Measurements from ENCODE around the gene TEKT3.

DNA sequence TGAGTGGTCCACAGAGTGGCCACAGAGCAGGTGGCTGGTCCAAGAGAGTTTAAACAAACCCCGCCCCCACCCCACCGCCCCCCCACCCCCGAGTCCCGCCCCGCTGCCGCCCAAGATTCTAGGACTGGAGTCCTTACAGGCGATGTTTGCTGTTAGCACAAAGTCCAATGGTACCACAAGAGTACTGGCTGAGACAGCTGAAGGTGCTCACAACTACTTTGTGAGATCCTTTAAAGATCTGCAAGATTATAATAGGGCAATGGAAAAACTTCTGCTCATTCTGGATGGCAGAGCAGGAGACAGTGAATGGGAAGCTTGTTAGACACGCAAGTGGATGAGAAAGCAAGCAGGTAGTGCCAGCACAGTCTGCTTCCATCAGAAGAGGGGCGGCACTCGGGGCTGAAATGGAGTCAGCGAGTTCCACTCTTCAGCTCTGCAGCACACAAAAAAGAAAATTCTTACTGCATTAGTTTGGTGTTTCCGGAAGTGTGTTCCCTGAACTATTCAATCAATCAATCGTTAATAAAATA, 4.7 kb upstream of the TEKT3 start:
- TF ChIP-seq, protein P1, sequence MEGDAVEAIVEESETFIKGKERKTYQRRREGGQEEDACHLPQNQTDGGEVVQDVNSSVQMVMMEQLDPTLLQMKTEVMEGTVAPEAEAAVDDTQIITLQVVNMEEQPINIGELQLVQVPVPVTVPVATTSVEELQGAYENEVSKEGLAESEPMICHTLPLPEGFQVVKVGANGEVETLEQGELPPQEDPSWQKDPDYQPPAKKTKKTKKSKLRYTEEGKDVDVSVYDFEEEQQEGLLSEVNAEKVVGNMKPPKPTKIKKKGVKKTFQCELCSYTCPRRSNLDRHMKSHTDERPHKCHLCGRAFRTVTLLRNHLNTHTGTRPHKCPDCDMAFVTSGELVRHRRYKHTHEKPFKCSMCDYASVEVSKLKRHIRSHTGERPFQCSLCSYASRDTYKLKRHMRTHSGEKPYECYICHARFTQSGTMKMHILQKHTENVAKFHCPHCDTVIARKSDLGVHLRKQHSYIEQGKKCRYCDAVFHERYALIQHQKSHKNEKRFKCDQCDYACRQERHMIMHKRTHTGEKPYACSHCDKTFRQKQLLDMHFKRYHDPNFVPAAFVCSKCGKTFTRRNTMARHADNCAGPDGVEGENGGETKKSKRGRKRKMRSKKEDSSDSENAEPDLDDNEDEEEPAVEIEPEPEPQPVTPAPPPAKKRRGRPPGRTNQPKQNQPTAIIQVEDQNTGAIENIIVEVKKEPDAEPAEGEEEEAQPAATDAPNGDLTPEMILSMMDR (IDR thresholded peaks at IDR 0.05; ENCODE audit: low read depth, low read length, missing input control): no peak
- TF ChIP-seq RAD21 (IDR thresholded peaks at IDR 0.05): no peak
- no peak for TF ChIP-seq TAF1 (conservative IDR thresholded peaks at IDR 0.05)
- TF ChIP-seq, protein P2, sequence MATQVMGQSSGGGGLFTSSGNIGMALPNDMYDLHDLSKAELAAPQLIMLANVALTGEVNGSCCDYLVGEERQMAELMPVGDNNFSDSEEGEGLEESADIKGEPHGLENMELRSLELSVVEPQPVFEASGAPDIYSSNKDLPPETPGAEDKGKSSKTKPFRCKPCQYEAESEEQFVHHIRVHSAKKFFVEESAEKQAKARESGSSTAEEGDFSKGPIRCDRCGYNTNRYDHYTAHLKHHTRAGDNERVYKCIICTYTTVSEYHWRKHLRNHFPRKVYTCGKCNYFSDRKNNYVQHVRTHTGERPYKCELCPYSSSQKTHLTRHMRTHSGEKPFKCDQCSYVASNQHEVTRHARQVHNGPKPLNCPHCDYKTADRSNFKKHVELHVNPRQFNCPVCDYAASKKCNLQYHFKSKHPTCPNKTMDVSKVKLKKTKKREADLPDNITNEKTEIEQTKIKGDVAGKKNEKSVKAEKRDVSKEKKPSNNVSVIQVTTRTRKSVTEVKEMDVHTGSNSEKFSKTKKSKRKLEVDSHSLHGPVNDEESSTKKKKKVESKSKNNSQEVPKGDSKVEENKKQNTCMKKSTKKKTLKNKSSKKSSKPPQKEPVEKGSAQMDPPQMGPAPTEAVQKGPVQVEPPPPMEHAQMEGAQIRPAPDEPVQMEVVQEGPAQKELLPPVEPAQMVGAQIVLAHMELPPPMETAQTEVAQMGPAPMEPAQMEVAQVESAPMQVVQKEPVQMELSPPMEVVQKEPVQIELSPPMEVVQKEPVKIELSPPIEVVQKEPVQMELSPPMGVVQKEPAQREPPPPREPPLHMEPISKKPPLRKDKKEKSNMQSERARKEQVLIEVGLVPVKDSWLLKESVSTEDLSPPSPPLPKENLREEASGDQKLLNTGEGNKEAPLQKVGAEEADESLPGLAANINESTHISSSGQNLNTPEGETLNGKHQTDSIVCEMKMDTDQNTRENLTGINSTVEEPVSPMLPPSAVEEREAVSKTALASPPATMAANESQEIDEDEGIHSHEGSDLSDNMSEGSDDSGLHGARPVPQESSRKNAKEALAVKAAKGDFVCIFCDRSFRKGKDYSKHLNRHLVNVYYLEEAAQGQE (IDR thresholded peaks at IDR 0.05): no peak
- TF ChIP-seq FOXA2 (IDR thresholded peaks at IDR 0.05): no peak
